ENCODE results near the gene SLC6A19. TPM values are rescaled to one million over a fixed set of nuclear protein-coding genes. Genes with fewer than 3 reads are reported as not detected.

The SLC6A19 gene
- total and polyA plus RNA-seq, 2 donors (not counting 1 experiment from before 2014, with no cell fraction given): not detected

DNA sequence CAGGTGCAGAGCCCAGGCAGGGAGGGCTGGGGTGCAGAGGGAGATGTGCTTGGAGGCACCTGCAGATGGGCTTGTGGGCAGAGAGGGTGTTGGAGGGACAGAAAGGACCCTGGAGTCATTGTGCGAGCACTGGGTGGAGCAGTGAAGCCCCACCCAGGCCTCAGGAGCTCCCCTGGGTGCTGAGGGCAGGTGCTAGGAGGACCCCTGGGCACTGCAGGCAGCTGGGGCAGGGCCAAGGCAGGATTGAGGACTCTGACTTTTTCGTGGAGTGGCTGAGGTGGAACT is 13.5 kb downstream of the SLC6A19 start:
- ATAC-seq (ENCODE audit: low read depth) (no peak), DNase-seq (no peak)
- Histone ChIP-seq H4K20me1 (ENCODE audit: control insufficient read depth, insufficient read depth, low read length, poor library complexity, severe bottlenecking) (no peaks in the 10 kb centered on the region), H2AFZ (ENCODE audit: insufficient read depth, low read depth, low read length, poor library complexity, severe bottlenecking) (no peak overlapping the region), H3K9ac (ENCODE audit: low read length) (no peak overlapping the region), H3K27ac (ENCODE audit: low read length in 2 of 2) (no peak overlapping the region), H3K27me3 (replicated peaks in 1 of 4; ENCODE audit: control extremely low read depth in 1 of 4, control insufficient read depth in 3 of 4, insufficient read depth in 4 of 4, low read length in 3 of 4) (no peaks in the 10 kb centered on the region), H3K4me3 (ENCODE audit: control extremely low read depth in 1 of 5, extremely low read depth in 1 of 5, insufficient read depth in 1 of 5, low read depth in 2 of 5, low read length in 4 of 5) (no peak overlapping the region), H3K4me1 (ENCODE audit: control insufficient read depth in 2 of 2, insufficient read depth in 2 of 2, low read length in 2 of 2) (no peaks in the 10 kb centered on the region), H3K36me3 (replicated peaks in 1 of 2; ENCODE audit: control extremely low read depth in 1 of 2, control insufficient read depth in 1 of 2, extremely low read depth in 1 of 2, insufficient read depth in 2 of 2, low read length in 1 of 2) (no peaks in the 10 kb centered on the region), H3K79me2 (ENCODE audit: control insufficient read depth, insufficient read depth, low read length) (no peaks in the 10 kb centered on the region), H3K9me3 (ENCODE audit: control extremely low read depth in 1 of 3, control insufficient read depth in 2 of 3, insufficient read depth in 1 of 3, low read length in 2 of 3) (peaks cover 0 to 28% (median 0%) of the 10 kb centered on the region in 3 donors), H3K4me2 (replicated peaks; ENCODE audit: low read depth, low read length, poor library complexity, severe bottlenecking) (no peak overlapping the region)
- H3K4me1 Mint-ChIP-seq: no peaks in the 10 kb centered on the region
- no peak overlapping the region for H3K4me3 Mint-ChIP-seq
- WGBS (ENCODE audit: insufficient coverage): 0% methylated on average over 1 of the region's 2 CpGs
- no peaks in the 10 kb centered on the region for H3K9me3 Mint-ChIP-seq (ENCODE audit: insufficient read depth)
- ChIA-PET POLR2A (no interaction called here), CTCF (no interaction called here)
- TF ChIP-seq, protein P1, sequence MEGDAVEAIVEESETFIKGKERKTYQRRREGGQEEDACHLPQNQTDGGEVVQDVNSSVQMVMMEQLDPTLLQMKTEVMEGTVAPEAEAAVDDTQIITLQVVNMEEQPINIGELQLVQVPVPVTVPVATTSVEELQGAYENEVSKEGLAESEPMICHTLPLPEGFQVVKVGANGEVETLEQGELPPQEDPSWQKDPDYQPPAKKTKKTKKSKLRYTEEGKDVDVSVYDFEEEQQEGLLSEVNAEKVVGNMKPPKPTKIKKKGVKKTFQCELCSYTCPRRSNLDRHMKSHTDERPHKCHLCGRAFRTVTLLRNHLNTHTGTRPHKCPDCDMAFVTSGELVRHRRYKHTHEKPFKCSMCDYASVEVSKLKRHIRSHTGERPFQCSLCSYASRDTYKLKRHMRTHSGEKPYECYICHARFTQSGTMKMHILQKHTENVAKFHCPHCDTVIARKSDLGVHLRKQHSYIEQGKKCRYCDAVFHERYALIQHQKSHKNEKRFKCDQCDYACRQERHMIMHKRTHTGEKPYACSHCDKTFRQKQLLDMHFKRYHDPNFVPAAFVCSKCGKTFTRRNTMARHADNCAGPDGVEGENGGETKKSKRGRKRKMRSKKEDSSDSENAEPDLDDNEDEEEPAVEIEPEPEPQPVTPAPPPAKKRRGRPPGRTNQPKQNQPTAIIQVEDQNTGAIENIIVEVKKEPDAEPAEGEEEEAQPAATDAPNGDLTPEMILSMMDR (IDR thresholded peaks at IDR 0.05): no peak
- no peak for TF ChIP-seq EZH2 (IDR thresholded peaks at IDR 0.05; ENCODE audit: borderline replicate concordance, insufficient read depth, low read depth, low read length, poor library complexity, severe bottlenecking)
- H3K27me3 Mint-ChIP-seq: peaks cover 8% of the 10 kb centered on the region
- intact Hi-C loops (cut with micrococcal nuclease): no loop called here
- no peak overlapping the region for H3K27ac Mint-ChIP-seq

DNA sequence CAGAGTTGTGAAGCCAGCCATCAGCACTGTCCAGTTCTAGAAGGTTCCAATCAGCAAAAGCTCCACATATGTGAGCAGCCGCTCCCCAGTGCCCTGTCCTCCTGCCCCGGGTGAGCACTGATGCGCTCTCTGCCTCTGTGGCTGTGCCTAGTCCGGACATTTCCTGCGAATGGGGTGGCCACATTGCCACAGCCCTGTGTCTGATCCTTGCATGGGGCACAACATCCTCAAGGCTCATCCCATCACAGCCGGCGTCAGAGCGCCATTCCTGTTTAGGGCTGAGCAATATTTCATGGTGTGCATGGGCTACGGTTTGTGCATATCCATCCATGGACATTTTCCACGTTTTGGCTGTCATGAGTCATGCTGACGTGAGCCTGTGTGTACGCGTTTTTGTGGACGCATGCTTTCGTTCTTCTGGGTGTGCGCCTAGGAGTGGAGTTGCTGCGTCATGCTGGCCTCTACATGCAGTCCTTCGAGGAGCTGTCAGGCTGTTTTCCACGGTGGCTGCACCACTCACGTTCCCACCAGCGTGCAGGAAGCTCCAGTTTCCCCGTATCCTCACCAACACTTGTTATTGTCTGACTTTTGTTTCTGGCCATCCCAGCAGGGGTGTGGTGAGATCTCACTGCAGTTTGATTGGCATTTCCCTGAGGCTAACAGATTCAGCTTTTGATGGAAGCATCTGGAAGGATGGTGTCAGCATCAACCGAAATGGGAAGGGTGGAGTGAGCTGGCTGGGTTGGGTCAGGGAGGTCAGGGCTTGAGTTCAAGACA is 14.1 kb downstream of the SLC6A19 start:
- Mint-ChIP-seq H3K4me3 (no peak overlapping the region), H3K27ac (no peak overlapping the region), H3K27me3 (peaks cover 8% of the 10 kb centered on the region), H3K4me1 (no peaks in the 10 kb centered on the region), H3K9me3 (ENCODE audit: insufficient read depth) (no peaks in the 10 kb centered on the region)
- Histone ChIP-seq H4K20me1 (ENCODE audit: control insufficient read depth, insufficient read depth, low read length, poor library complexity, severe bottlenecking) (no peaks in the 10 kb centered on the region), H3K79me2 (ENCODE audit: control insufficient read depth, insufficient read depth, low read length) (no peaks in the 10 kb centered on the region), H3K27me3 (replicated peaks in 1 of 4; ENCODE audit: control extremely low read depth in 1 of 4, control insufficient read depth in 3 of 4, insufficient read depth in 4 of 4, low read length in 3 of 4) (no peaks in the 10 kb centered on the region), H3K9ac (ENCODE audit: low read length) (no peak overlapping the region), H2AFZ (ENCODE audit: insufficient read depth, low read depth, low read length, poor library complexity, severe bottlenecking) (no peak overlapping the region), H3K27ac (ENCODE audit: low read length in 2 of 2) (no peak overlapping the region), H3K4me3 (ENCODE audit: control extremely low read depth in 1 of 5, extremely low read depth in 1 of 5, insufficient read depth in 1 of 5, low read depth in 2 of 5, low read length in 4 of 5) (no peak overlapping the region), H3K36me3 (replicated peaks in 1 of 2; ENCODE audit: control extremely low read depth in 1 of 2, control insufficient read depth in 1 of 2, extremely low read depth in 1 of 2, insufficient read depth in 2 of 2, low read length in 1 of 2) (no peaks in the 10 kb centered on the region), H3K4me1 (ENCODE audit: control insufficient read depth in 2 of 2, insufficient read depth in 2 of 2, low read length in 2 of 2) (no peaks in the 10 kb centered on the region), H3K9me3 (ENCODE audit: control extremely low read depth in 1 of 3, control insufficient read depth in 2 of 3, insufficient read depth in 1 of 3, low read length in 2 of 3) (peaks cover 0 to 28% (median 0%) of the 10 kb centered on the region in 3 donors), H3K4me2 (replicated peaks; ENCODE audit: low read depth, low read length, poor library complexity, severe bottlenecking) (no peak overlapping the region)
- intact Hi-C loops (cut with micrococcal nuclease): no loop called here
- POLR2A ChIA-PET: no interaction called here
- WGBS (ENCODE audit: insufficient coverage): 91% methylated on average over 23 of the region's 23 CpGs
- ATAC-seq (ENCODE audit: low read depth): no peak
- no peak for DNase-seq
- CTCF ChIA-PET: no interaction called here
- TF ChIP-seq EZH2 (IDR thresholded peaks at IDR 0.05; ENCODE audit: borderline replicate concordance, insufficient read depth, low read depth, low read length, poor library complexity, severe bottlenecking): no peak
- TF ChIP-seq, protein P1 (IDR thresholded peaks at IDR 0.05): no peak

Measured in B cell (primary cell).